Transverse colon (tissue), 4 donors: ENCODE measurements around the gene ABCC1.

ENCODE experiments used
- EP300 ChIP-seq: sonication (generic); formaldehyde crosslinking; IDR thresholded peaks from one replicate; pipeline ENCODE4 v1.6.1; 2017; ENCODE audit warnings: antibody characterized with exemption, low read depth
- POLR2A ChIP-seq: fragments of 450-650 bp; IDR thresholded peaks from one replicate; pipeline ENCODE4 v1.6.1; 2016; ENCODE audit warnings: antibody characterized with exemption, mild to moderate bottlenecking, moderate library complexity
- POLR2AphosphoS5 ChIP-seq, 3 donors: sonication (generic); formaldehyde crosslinking; IDR thresholded peaks; one replicate each; pipeline ENCODE4 v1.6.1; 2016; ENCODE audit warnings: antibody characterized with exemption in 3 of 3
- TF ChIP-seq, protein P1 (sequence below), 5 experiments: fragments of 200-600 bp in 3 of 5; fragments of 450-650 bp in 2 of 5; sonication (generic) in 3 of 5; IDR thresholded peaks; 1 replicate in 2 of 5; 2 replicates in 3 of 5; pipeline ENCODE4 v1.5.1; 2016 to 2017; ENCODE audit warnings: antibody characterized with exemption in 5 of 5, inconsistent platforms in 3 of 5, mild to moderate bottlenecking in 2 of 5, moderate library complexity in 1 of 5

DNA sequence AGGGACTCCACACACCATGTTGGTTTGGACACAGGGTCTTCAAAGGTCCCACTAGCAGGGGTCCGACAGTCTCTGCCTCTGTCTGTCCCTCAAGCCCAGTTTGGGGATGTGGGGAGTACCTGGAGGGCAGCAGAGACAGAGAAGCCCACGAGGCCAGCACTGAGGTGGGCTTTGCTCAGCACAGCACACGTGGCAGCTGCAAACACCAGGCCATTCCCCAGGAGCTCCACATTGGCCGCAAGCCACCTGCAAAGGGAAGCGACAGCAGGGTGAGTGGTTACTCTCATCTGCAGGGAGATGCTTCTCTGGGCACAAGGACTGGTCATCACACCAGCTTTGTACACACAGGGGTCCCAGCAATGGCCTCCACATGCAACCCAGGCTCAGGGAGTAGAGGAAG, 211.9 kb downstream of the ABCC1 start:
- TF ChIP-seq, protein P1, sequence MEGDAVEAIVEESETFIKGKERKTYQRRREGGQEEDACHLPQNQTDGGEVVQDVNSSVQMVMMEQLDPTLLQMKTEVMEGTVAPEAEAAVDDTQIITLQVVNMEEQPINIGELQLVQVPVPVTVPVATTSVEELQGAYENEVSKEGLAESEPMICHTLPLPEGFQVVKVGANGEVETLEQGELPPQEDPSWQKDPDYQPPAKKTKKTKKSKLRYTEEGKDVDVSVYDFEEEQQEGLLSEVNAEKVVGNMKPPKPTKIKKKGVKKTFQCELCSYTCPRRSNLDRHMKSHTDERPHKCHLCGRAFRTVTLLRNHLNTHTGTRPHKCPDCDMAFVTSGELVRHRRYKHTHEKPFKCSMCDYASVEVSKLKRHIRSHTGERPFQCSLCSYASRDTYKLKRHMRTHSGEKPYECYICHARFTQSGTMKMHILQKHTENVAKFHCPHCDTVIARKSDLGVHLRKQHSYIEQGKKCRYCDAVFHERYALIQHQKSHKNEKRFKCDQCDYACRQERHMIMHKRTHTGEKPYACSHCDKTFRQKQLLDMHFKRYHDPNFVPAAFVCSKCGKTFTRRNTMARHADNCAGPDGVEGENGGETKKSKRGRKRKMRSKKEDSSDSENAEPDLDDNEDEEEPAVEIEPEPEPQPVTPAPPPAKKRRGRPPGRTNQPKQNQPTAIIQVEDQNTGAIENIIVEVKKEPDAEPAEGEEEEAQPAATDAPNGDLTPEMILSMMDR (IDR thresholded peaks at IDR 0.05) = no peak
- TF ChIP-seq POLR2AphosphoS5 (IDR thresholded peaks at IDR 0.05) (no peak), POLR2A (no peak), EP300 (no peak)
